GM18861 (cell line): ENCODE results near the gene KLHL21.
"Not testable (repeated sequence)": the region's sequence is repeated elsewhere in the genome, so short reads cannot be mapped to it uniquely, and the experiment has no call there.

ENCODE experiments used
- ATAC-seq: cut with Tn5 transposase; IDR thresholded peaks from one replicate; pipeline ENCODE4 v1.9.1; 2021; ENCODE audit not compliant: unreplicated experiment

The KLHL21 gene

DNA sequence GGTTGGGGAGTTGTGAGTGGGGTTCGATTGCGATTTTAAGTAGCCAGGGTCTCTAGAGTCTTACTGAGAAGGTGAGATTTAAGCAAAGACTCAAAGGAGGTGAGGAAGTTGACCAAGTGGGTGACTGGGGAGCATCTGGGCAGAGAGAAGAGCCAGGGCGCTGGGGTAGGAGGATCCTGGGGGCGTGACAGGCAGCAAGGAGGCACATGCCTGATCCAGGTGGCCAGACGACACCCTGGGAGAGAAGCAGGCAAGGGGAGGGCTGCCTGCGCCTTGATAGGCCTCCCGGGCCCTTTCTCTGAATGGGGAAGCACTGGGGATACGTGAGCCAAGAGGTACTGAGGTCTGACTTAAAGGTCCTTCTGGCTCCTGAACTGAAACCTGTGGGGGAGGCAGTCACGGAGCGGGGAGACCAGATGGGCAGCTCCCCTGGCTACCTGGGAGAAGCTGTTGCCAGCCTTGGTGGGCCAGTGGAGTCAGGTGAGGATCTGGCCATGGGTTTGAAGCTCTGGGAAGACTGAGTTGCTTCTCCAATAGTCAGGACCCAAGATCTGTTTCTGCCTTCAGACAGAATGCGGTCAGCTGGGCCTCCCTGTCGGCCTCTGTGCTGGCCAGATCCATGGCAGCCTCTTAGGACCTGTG, 17.5 kb downstream of the KLHL21 start:
- ATAC-seq, result no peak

DNA sequence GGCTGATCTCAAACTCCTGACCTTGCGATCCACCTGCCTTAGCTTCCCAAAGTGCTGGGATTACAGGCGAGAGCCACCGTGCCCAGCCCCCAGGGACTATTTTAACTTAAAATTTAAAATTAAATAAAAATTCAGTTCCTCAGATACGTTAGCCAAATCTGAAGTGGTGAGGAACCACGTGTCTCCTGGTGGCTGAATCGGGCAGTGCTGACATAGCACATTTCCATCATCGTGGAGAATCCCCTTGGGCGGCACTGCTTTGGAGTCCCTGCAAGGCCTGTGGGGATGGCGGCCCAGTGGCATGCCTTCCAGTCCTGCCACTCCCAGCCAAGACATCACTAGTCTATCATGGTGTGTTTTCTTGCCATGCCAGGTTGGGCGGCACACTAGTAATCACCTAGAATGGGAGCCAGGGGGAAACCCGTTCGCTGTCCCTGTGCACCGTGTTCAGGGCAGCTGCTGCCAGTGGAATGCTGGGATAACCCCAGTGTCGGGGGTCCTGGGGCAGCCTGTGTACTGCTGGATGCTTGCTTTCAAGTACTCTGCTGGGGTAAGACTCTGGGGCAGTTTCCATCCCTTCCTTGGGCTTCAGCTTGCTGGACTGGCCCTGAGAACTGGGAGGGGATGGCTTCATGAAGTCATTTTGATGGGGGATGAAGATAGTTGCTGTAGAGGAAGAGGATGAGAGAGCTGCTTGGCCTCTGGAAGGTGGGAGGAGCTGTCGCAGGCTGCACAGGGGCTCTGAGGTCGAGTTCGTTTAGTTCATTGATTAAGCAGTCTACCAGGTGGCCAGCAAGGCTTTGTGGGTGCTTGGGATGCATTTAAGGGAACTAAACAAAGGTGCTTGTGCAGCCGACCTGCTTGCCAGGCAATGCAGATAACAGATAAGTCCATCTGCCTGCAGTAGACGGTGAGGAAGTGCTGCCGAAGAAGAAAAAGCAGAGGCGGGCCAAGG, 18.3 kb downstream of the KLHL21 start:
- no peak for ATAC-seq

DNA sequence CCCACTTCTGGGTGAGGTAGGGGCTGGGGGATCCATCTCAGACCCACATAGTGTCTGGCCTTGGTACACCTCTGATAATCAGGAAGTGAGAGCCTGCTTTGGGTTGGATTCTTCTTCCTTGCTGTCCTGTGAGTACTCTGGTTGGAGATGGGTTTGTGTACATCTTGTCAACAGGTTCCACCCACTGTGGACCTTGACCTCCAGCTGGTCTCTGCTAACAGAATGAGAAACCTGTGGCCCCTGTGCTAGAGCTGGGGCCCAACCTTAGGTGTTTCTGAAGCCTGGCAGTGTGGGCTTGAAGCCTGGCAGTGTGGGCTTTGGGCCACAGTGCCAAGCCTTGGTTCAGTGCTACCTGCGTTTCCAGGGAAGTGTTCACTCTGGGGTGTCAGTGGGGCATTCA, 20.3 kb downstream of the KLHL21 start:
- no peak for ATAC-seq

DNA sequence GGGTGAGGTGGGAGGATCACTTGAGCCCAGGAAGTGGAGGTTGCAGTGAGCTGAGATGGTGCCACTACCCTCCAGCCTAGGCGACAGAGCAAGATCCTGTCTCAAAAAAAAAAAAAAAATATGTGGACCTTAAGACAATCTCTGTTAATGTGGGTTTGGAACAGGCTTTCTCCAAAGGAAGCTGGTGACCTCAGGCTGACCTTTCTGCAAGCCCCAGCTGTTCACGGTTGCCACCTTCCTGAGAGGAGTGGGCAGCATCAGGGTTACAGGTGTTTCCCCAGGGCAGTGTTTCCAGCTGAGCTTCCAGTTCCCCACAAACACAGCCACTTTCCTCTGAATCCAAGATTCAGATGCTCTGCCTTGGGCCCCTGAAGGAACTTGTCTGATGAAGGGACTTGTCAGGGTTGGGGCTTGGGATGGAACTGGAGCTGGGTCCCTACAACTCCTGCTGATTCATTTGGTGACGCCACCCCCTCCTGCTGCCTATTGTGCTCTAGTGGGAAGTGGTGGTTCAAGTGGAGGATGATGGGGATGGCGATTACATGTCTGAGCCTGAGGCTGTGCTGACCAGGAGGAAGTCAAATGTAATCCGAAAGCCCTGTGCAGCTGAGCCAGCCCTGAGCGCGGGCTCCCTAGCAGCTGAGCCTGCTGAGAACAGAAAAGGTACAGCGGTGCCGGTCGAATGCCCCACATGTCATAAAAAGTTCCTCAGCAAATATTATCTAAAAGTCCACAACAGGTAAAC, 20.9 kb downstream of the KLHL21 start:
- ATAC-seq, result no peak

DNA sequence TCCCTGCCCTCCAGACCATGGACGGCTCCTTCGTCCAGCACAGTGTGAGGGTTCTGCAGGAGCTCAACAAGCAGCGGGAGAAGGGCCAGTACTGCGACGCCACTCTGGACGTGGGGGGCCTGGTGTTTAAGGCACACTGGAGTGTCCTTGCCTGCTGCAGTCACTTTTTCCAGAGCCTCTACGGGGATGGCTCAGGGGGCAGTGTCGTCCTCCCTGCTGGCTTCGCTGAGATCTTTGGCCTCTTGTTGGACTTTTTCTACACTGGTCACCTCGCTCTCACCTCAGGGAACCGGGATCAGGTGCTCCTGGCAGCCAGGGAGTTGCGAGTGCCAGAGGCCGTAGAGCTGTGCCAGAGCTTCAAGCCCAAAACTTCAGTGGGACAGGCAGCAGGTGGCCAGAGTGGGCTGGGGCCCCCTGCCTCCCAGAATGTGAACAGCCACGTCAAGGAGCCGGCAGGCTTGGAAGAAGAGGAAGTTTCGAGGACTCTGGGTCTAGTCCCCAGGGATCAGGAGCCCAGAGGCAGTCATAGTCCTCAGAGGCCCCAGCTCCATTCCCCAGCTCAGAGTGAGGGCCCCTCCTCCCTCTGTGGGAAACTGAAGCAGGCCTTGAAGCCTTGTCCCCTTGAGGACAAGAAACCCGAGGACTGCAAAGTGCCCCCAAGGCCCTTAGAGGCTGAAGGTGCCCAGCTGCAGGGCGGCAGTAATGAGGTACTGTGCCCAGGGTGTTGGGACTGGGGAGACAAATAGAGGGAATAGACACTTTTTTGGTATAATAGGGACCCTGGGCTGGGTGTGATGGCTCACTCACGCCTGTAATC, 21.9 kb downstream of the KLHL21 start:
- no peak for ATAC-seq

DNA sequence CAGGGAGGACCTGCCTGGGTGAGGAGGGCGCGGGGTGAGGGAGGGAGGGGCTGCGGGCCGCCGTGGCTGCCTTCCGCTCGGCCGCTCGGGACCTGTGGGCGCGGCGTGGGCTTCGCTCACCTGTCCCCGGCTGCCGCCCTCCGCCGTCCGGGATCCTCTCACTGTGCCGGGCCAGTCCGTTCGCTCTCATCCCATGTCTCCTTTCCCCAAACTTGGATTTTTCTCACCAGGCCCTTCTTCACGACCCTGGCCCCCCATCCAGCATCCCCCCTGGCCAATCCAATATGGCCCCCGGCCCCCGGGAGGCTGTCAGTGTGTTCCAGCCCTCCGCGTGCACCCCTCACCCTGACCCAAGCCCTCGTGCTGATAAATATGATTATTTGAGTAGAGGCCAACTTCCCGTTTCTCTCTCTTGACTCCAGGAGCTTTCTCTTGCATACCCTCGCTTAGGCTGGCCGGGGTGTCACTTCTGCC, 22.5 kb downstream of the KLHL21 start:
- no peak for ATAC-seq

DNA sequence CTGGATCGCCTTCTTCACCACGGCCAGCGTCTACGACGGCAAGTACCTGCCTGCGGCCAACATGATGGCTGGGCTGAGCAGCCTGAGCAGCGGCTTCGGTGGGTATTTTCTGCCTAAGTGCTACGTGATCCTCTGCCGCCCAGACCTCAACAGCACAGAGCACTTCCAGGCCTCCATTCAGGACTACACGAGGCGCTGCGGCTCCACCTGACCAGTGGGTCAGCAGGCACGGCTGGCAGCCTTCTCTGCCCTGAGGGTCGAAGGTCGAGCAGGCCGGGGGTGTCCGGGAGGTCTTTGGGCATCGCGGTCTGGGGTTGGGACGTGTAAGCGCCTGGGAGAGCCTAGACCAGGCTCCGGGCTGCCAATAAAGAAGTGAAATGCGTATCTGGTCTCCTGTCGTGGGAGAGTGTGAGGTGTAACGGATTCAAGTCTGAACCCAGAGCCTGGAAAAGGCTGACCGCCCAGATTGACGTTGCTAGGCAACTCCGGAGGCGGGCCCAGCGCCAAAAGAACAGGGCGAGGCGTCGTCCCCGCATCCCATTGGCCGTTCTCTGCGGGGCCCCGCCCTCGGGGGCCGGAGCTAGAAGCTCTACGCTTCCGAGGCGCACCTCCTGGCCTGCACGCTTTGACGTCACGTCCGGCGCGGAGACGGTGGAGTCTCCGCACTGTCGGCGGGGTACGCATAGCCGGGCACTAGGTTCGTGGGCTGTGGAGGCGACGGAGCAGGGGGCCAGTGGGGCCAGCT, 23.1 kb downstream of the KLHL21 start, which contains the start of gene ZBTB48:
TSS of gene ZBTB48 (plus strand) at position 621 of the 745 bp plus-strand sequence. CDS start 616 bp downstream, outside the sequence.
- ATAC-seq, result peak; percentile 93

DNA sequence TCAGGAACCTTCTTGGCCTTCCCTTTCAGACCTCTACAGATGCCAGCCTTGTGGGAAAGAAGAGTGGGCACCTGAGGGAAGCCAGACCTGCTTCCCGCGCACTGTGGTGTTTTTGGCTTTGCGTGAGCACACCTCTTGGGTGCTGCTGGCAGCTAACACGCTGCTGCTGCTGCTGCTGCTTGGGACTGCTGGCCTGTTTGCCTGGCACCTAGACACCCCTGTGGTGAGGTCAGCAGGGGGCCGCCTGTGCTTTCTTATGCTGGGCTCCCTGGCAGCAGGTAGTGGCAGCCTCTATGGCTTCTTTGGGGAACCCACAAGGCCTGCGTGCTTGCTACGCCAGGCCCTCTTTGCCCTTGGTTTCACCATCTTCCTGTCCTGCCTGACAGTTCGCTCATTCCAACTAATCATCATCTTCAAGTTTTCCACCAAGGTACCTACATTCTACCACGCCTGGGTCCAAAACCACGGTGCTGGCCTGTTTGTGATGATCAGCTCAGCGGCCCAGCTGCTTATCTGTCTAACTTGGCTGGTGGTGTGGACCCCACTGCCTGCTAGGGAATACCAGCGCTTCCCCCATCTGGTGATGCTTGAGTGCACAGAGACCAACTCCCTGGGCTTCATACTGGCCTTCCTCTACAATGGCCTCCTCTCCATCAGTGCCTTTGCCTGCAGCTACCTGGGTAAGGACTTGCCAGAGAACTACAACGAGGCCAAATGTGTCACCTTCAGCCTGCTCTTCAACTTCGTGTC, 23.9 kb downstream of the KLHL21 start:
- no peak for ATAC-seq

DNA sequence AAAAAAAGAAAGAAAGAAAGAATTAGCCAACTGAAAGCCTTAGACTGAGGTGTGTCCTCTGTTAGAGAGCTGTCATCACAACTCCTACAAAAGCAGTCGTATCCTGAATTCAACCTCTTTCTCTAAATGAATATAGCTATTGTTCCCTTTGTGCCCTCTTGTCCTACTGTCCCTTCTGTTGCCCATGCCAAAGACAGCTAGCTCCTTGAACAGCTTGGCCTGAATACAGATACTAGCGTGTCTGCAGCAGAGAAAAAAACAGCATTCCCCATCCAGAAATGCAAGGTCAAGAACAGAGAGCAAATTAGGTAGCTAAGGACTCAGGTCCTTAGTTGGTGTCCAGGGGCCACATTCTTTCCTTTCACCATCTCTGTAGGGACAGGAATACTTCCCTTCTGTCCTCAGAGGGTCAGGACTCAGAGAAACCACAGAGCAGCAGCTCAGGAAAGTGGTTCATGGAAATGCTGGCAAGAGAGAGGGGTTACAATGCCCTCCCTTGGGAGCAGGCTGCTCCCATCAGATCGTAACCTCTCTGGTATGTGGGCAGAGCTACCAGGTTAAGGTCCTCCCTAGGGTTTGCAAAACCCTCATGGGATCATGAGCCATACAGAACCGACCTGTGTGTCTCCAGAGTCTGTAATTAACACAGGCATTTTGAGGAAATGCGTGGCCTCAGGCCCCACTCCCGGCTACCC, 24.7 kb downstream of the KLHL21 start:
- no peak for ATAC-seq

DNA sequence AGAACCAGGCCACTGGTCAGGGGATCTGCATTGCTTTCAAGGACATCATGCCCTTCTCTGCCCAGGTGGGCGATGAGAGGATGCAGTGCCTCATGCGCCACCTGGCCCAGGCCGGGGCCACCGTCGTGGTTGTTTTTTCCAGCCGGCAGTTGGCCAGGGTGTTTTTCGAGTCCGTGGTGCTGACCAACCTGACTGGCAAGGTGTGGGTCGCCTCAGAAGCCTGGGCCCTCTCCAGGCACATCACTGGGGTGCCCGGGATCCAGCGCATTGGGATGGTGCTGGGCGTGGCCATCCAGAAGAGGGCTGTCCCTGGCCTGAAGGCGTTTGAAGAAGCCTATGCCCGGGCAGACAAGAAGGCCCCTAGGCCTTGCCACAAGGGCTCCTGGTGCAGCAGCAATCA, 27.9 kb downstream of the KLHL21 start:
- ATAC-seq, result no peak

DNA sequence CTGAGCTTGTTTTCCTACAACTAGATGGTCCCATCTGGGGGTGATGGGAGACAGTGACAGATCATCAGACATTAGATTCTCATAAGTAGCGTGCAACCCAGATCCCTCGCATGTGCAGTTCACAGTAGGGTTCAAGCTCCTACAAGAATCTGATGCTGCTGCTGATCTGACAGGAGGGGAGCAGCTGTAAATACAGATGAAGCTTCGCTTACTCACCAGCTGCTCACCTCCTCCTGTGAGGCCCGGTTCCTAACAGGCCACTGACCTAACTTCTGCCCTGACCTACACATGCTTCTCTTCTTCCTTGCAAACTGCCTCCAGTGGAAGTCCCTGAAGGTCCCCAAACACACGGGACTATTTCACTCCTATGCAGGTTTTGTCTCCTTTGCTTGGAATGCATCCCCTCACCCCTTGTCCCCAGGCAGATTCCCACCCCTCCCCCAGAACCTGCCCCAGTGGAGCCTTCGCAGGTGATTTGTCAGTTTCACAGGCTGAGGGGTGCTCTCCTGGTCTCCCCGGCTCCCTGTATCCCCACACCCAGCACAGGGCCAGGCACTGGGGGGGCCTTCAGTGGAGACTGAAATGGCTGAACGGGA, 28.5 kb downstream of the KLHL21 start:
- no peak for ATAC-seq

DNA sequence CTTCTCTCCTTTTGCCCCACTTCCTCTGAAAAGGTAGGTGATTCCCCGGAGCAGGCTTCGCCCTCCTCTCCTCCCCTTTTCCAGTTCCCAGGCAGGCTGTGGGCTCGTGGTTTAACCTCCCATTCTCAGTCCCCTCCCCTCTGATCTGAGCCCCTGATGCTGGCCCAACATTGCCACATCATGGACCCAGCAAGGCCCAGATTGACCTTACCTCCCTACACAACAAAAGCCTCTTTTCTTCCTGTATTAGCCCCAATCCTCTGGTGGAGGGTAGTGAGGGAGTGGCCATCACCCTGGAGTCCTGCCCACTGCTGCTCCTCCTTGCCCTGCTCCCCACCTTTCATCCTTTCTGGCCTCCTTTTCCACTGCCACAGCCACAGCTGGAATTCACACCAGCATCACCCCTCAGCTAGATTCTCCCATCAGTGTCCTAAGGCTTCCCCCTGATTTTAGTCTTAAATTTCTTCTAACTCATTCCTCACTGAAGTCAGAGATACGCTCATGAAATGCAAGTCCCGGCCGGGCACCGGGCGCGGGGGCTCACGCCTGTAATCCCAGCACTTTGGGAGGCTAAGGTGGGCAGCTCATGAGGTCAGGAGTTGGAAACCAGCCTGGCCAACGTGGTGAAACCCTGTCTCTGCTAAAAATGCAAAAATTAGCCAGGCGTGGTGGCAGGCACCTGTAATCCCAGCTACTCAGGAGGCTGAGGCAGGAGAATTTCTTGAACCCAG, 29.9 kb downstream of the KLHL21 start:
- no peak for ATAC-seq

DNA sequence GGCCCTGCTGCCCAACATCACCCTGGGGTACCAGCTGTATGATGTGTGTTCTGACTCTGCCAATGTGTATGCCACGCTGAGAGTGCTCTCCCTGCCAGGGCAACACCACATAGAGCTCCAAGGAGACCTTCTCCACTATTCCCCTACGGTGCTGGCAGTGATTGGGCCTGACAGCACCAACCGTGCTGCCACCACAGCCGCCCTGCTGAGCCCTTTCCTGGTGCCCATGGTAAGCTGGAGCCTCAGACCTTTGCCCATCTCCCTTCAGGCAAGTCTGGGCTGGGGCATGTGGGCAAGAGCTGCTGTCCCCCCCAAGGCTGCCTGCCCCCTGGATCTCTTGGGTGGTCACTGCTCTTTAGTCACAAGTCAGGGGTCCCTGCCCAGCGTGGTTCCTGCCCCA, 31.7 kb downstream of the KLHL21 start:
- no peak for ATAC-seq

DNA sequence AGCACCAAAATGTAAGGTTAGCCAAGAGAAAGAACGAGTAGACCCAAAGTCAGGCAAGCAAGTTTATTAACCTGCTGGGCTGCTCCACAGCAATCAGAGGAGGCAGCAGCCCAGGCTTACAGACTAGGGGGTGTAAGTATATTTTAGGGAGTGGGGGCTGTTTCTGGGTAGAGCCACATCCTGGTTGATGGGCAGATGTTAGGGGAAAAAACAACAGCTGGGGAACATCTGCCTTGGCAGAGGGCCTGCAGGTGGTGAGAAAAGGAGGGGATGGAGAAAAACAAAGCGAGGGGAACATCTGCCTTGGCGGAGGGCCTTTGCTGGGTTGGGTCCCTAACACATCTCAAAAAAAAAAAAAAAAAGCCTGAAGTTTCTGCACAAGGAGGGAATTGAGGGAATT, 32.6 kb downstream of the KLHL21 start:
- no peak for ATAC-seq

DNA sequence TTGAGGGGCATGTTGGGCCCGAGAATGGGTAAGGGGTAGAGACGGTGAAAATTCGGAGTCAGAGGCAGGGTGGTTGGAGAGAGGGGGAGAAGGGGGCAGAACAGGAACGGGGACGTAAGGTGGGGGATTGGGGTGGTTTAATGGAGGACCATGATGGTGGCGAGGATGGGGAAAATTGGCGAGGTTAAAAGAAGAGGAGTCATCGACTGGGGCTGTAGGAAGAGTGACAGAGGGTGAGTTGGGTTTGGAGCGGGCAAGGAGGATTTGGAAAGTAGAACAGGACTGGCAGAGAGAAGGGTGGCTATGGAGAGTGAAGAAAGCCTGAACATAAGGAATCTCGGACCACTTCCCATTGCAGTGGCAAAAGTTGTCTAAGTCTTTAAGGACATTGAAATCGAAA, 33.6 kb downstream of the KLHL21 start:
- ATAC-seq, result no peak

DNA sequence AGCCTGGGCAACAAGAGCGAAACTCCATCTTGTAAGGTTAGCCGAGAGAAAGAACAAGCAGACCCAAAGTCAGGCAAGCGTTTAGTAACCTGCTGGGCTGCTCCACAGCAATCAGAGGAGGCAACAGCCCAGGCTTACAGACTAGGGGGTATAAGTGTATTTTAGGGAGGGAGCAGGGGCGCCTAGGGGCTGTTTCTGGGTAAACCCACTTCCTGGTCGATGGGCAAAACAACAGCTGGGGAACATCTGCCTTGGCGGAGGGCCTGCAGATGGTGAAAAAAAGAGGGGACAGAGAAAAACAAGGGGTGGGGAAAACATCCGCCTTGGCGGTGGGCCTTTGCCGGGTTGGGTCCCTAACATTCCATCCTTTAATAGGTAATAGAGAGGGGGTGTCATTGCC, 42.4 kb downstream of the KLHL21 start:
- no peak for ATAC-seq

DNA sequence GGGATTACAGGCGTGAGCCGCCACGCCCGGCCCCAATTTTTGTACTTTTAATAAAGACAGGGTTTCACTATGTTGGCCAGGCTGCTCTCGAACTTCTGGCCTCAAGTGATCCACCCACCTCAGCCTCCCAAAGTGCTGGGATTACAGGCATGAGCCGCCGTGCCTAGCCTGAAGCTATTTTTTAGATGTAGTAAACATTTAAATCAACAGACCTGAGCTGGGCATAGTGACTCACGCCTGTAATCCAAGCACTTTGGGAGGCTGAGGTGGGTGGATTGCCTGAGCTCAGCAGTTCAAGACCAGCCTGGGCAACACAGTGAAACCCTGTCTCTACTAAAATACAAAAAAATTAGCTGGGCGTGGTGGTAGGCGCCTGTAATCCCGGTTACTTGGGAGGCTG, 43.5 kb downstream of the KLHL21 start:
- not testable (repeated sequence) for ATAC-seq

DNA sequence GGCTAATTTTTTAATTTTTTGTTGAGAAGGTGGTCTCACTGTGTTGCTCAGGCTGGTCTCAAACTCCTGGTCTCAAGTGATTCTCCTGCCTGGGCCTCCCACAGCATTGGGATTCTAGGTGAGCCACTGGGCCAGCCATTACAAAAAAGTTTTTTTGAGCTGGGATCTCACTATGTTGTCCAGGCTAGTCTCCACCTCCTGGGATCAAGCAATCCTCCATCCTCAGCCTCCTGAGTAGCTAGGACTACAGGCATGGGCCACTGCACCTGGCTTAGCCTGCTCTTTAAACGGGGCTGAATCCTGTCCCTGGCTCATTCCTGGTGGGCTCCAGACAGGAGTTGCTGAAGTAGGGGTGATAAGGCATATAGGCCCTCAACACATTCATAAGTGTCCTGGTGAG, 45.1 kb downstream of the KLHL21 start:
- no peak for ATAC-seq
